ENCODE measurements around the gene PPP1R9B.

PPP1R9B gene

GRCh38 chr17:50122945-50123344 is 27.5 kb downstream of the PPP1R9B start:
- no peak for DNase-seq

- DNase-seq: no peak
Observed at GRCh38 chr17:50120475-50121253, 29.8 kb downstream of the PPP1R9B start.

- no peak for DNase-seq
Observed at GRCh38 chr17:50118828-50119218, 31.7 kb downstream of the PPP1R9B start.

- no peak for DNase-seq
Observed at GRCh38 chr17:50118076-50118827, 32.2 kb downstream of the PPP1R9B start.

GRCh38 chr17:50117202-50118051 is 33.0 kb downstream of the PPP1R9B start:
- peak; percentile 51 for DNase-seq

GRCh38 chr17:50115756-50116155 is 34.7 kb downstream of the PPP1R9B start:
- no peak for DNase-seq

GRCh38 chr17:50114849-50115357 is 35.6 kb downstream of the PPP1R9B start:
- DNase-seq: peak; percentile 64

- DNase-seq: no peak
Observed at GRCh38 chr17:50114401-50114800, 36.1 kb downstream of the PPP1R9B start.

GRCh38 chr17:50113624-50114320 is 36.7 kb downstream of the PPP1R9B start:
- no peak for DNase-seq

- DNase-seq: no peak
Observed at GRCh38 chr17:50112694-50113093, 37.8 kb downstream of the PPP1R9B start.

- no peak for DNase-seq
Observed at GRCh38 chr17:50111673-50112655, 38.5 kb downstream of the PPP1R9B start.

- no peak for DNase-seq
Observed at GRCh38 chr17:50110591-50111349, 39.7 kb downstream of the PPP1R9B start.

GRCh38 chr17:50109785-50110184 is 40.7 kb downstream of the PPP1R9B start:
- no peak for DNase-seq

GRCh38 chr17:50109207-50109606 is 41.3 kb downstream of the PPP1R9B start:
- no peak for DNase-seq

- no peak for DNase-seq
Observed at GRCh38 chr17:50108556-50108955, 41.9 kb downstream of the PPP1R9B start.

- no peak for DNase-seq
Observed at GRCh38 chr17:50107790-50108414, 42.6 kb downstream of the PPP1R9B start.

GRCh38 chr17:50106393-50107131 is 43.9 kb downstream of the PPP1R9B start:
- DNase-seq: no peak

- DNase-seq: no peak
Observed at GRCh38 chr17:50105811-50106210, 44.7 kb downstream of the PPP1R9B start.

- no peak for DNase-seq
Observed at GRCh38 chr17:50103941-50104340, 46.5 kb downstream of the PPP1R9B start.

Measured in activated CD4-positive, alpha-beta T cell treated with anti-CD3 and anti-CD28 coated beads, Interleukin-2, amount 50 U/mL, for 16 hours (primary cell).